Measurements from ENCODE around the gene EFHD1. TPM values are rescaled to one million over a fixed set of nuclear protein-coding genes. Genes with fewer than 3 reads are reported as not detected.

The EFHD1 gene
- total and polyA plus RNA-seq, 2 of the 13 experiments (the other 11 are each of a cell fraction or from before 2014, with no cell fraction given): 0.09 TPM; not detected in 1

DNA sequence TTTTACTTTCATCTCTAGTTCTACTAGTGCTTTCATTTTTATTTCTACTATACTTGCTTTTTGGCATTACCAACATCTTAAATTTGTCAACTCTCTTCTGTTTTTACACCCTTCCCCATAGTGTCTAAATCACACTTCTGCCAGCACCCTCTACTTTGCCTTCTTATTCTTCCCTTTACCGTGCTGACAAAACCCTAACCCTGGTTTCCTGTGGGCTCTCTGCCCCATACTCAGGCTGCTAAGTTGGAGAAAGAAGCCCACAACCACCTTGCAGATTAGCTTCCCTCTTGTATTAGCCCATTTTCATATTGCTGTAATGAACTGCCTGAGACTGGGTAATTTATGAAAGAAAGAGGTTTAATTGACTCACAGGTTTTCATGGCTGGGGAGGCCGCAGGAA, 88.5 kb downstream of the EFHD1 start (continued):
- TF ChIP-seq, protein P1, sequence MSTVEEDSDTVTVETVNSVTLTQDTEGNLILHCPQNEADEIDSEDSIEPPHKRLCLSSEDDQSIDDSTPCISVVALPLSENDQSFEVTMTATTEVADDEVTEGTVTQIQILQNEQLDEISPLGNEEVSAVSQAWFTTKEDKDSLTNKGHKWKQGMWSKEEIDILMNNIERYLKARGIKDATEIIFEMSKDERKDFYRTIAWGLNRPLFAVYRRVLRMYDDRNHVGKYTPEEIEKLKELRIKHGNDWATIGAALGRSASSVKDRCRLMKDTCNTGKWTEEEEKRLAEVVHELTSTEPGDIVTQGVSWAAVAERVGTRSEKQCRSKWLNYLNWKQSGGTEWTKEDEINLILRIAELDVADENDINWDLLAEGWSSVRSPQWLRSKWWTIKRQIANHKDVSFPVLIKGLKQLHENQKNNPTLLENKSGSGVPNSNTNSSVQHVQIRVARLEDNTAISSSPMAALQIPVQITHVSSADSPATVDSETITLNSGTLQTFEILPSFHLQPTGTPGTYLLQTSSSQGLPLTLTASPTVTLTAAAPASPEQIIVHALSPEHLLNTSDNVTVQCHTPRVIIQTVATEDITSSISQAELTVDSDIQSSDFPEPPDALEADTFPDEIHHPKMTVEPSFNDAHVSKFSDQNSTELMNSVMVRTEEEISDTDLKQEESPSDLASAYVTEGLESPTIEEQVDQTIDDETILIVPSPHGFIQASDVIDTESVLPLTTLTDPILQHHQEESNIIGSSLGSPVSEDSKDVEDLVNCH (CRISPR knock-in tag; IDR thresholded peaks at IDR 0.05): no peak

DNA sequence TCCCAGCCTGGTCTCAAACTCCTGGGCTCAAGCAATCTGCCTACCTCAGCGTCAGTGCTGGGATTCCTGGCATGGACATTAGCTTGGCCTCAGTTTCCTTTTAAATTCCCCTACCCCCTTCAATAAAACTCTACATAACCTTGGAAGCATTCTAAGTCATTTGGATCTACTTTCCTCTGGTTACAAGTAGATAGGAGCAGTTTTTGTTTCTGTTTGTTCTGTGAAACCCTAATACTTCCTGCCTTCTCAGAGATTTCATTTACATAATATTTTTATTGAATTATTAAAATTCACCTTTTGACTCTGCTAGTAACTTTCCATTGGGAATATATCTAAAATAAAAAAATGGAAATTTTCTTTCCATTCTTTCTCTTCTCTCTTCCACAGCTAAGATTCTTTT, 89.6 kb downstream of the EFHD1 start:
- H3K4me2 ChIP-seq (ENCODE audit: low read depth, low read length): no peak overlapping the region
- CTCF ChIA-PET (ENCODE audit: low intra/inter-chr PET ratio, low total read pairs): no interaction called here
- DNase-seq (ENCODE audit: low spot score): no peak
- H3K79me2 ChIP-seq (ENCODE audit: insufficient read depth, low read length): peaks cover 73% of the 10 kb centered on the region
- POLR2A ChIA-PET: no interaction called here
- H4K20me1 ChIP-seq (ENCODE audit: insufficient read depth, low read length): peaks cover 21% of the 10 kb centered on the region; the same call in 1 of the 2 replicates
- BruUV-seq (replicated peaks): no TSS peak
- no peak overlapping the region for H2AFZ ChIP-seq (ENCODE audit: low read length)
- H3K9ac ChIP-seq (ENCODE audit: insufficient read depth, low read depth, low read length): no peak overlapping the region
- peaks cover 25 to 61% of the 10 kb centered on the region in 2 experiments for H3K36me3 ChIP-seq (replicated peaks in 1 of 2; ENCODE audit: control insufficient read depth in 1 of 2, insufficient read depth in 2 of 2, low read length in 2 of 2)
- no peaks in the 10 kb centered on the region for H3K27me3 ChIP-seq (ENCODE audit: control insufficient read depth in 1 of 2, insufficient read depth in 2 of 2, low read length in 2 of 2)
- no peak for ATAC-seq
- no peak for FAIRE-seq
- H3K4me1 ChIP-seq (ENCODE audit: insufficient read depth, low read length): no peaks in the 10 kb centered on the region
- H3K27ac ChIP-seq (ENCODE audit: extremely low read length, insufficient read depth, low read length): no peak overlapping the region
- no peaks in the 10 kb centered on the region for H3K9me3 ChIP-seq (ENCODE audit: low read length)
- no peak overlapping the region for H3K4me3 ChIP-seq (replicated peaks in 1 of 3; ENCODE audit: insufficient read depth in 1 of 3, low read depth in 2 of 3, low read length in 3 of 3)
- intact Hi-C loops (cut with micrococcal nuclease; ENCODE audit: unreplicated experiment): no loop called here
- in situ Hi-C loops (cut with HindIII; ENCODE audit: extremely low pct_ligation_motif_present, low pct_unique_long_range_greater_than_20kb): no loop called here
- 100% methylated on average over 1 of the region's 1 CpG for WGBS (ENCODE audit: low lambda C conversion rate)
- TF ChIP-seq BORCS8-MEF2B (CRISPR knock-in tag; IDR thresholded peaks at IDR 0.05) (no peak), SRY (CRISPR knock-in tag; IDR thresholded peaks at IDR 0.05) (no peak), SOX5 (CRISPR knock-in tag; IDR thresholded peaks at IDR 0.05; ENCODE audit: borderline replicate concordance) (no peak), ZNF607 (CRISPR knock-in tag; IDR thresholded peaks at IDR 0.05; ENCODE audit: borderline replicate concordance) (no peak), HNF4G (IDR thresholded peaks at IDR 0.05; ENCODE audit: borderline replicate concordance, low read depth, low read length) (no peak), HNF4G (CRISPR knock-in tag; IDR thresholded peaks at IDR 0.05; ENCODE audit: borderline replicate concordance, low read depth) (no peak), RBAK (CRISPR knock-in tag; IDR thresholded peaks at IDR 0.05) (no peak), ZNF383 (CRISPR knock-in tag; IDR thresholded peaks at IDR 0.05; ENCODE audit: borderline replicate concordance) (no peak), THAP11 (CRISPR knock-in tag; IDR thresholded peaks at IDR 0.05) (no peak), ZNF670 (CRISPR knock-in tag; IDR thresholded peaks at IDR 0.05; ENCODE audit: borderline replicate concordance) (no peak), JUN (CRISPR knock-in tag; IDR thresholded peaks at IDR 0.05) (no peak), TCF7L2 (IDR thresholded peaks at IDR 0.05; ENCODE audit: low read depth, low read length) (no peak), MTF1 (CRISPR knock-in tag; IDR thresholded peaks at IDR 0.05) (no peak), FOXO1 (CRISPR knock-in tag; IDR thresholded peaks at IDR 0.05) (no peak), PAX8 (CRISPR knock-in tag; IDR thresholded peaks at IDR 0.05; ENCODE audit: borderline replicate concordance) (no peak), HOXA9 (CRISPR knock-in tag; IDR thresholded peaks at IDR 0.05; ENCODE audit: borderline replicate concordance) (no peak), ZFP62 (CRISPR knock-in tag; IDR thresholded peaks at IDR 0.05) (no peak), ZNF205 (CRISPR knock-in tag; IDR thresholded peaks at IDR 0.05) (no peak)
- TF ChIP-seq, protein P2, sequence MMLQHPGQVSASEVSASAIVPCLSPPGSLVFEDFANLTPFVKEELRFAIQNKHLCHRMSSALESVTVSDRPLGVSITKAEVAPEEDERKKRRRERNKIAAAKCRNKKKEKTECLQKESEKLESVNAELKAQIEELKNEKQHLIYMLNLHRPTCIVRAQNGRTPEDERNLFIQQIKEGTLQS (CRISPR knock-in tag; IDR thresholded peaks at IDR 0.05): no peak
- TF ChIP-seq, protein P3, sequence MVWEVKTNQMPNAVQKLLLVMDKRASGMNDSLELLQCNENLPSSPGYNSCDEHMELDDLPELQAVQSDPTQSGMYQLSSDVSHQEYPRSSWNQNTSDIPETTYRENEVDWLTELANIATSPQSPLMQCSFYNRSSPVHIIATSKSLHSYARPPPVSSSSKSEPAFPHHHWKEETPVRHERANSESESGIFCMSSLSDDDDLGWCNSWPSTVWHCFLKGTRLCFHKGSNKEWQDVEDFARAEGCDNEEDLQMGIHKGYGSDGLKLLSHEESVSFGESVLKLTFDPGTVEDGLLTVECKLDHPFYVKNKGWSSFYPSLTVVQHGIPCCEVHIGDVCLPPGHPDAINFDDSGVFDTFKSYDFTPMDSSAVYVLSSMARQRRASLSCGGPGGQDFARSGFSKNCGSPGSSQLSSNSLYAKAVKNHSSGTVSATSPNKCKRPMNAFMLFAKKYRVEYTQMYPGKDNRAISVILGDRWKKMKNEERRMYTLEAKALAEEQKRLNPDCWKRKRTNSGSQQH (CRISPR knock-in tag; IDR thresholded peaks at IDR 0.05; ENCODE audit: low read depth): no peak

Measured in HepG2 (cell line).